Forelimb muscle (tissue), 1 donor: Measurements from ENCODE around the gene NFATC2IP. TPM values are rescaled to one million over a fixed set of nuclear protein-coding genes. Genes with fewer than 3 reads are reported as not detected.

Source experiments
- DNase-seq: peaks from one replicate; pipeline ENCODE4 v3.0.0-alpha.2; 2013; ENCODE audit warnings: low read depth
- polyA plus RNA-seq: library from polyadenylated mRNA; unstranded; fragments of 120-200 nt; gene quantifications from one replicate; pipeline ENCODE4 v1.2.1, GENCODE V29; 2013; ENCODE audit not compliant: insufficient read length

NFATC2IP gene
- polyA plus RNA-seq = 29.3 TPM

DNA sequence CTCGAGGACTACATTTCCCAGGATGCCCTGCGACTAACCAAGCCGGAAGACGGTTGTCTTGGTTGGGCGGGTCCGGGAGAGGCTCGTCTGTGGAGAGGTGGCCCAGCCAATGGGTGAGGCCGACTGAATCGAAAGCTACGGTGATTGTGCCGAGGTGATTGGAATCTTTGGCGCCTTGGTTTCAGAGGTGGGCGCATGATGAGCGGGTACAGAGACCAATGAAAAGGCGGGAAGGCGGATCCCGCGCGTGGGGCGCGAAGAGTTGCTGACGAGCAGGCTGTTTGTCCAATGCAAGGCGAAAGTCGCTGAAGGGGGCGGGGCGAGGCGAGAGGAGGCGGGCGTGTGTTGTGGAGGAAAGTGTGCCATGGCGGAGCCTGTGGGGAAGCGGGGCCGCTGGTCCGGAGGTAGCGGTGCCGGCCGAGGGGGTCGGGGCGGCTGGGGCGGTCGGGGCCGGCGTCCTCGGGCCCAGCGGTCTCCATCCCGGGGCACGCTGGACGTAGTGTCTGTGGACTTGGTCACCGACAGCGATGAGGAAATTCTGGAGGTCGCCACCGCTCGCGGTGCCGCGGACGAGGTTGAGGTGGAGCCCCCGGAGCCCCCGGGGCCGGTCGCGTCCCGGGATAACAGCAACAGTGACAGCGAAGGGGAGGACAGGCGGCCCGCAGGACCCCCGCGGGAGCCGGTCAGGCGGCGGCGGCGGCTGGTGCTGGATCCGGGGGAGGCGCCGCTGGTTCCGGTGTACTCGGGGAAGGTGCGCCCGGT, at the start of gene NFATC2IP:
Gene NFATC2IP (plus strand): TSS at position 290 of the 762 bp plus-strand sequence. CDS start 75 bp downstream, at position 365.
- peak; percentile 100 for DNase-seq

- DNase-seq = no peak
Observed at GRCh38 chr16:28901862-28902261, 48.9 kb upstream of the NFATC2IP start.

DNA sequence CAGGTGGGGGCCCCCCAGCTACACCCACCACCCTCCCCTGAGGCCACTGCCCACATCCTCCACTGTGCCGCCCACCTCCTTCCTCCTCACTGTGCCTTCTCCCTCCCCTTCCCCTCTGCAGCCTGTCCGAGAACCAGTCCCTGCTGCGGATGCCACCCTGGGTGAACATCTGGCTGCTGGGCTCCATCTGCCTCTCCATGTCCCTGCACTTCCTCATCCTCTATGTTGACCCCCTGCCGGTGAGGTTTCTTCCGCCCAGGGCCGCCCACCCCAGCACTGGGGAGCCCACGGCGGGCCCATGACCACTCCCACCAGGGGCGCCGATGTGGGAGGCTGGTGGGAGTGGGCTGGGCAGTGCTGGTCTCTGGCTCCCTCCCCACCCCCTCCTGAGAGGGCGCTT, 47.8 kb upstream of the NFATC2IP start:
- DNase-seq = no peak

- DNase-seq = no peak
Observed at GRCh38 chr16:28903344-28904042, 47.2 kb upstream of the NFATC2IP start.

GRCh38 chr16:28904363-28904762, 46.4 kb upstream of the NFATC2IP start:
- DNase-seq = no peak

DNA sequence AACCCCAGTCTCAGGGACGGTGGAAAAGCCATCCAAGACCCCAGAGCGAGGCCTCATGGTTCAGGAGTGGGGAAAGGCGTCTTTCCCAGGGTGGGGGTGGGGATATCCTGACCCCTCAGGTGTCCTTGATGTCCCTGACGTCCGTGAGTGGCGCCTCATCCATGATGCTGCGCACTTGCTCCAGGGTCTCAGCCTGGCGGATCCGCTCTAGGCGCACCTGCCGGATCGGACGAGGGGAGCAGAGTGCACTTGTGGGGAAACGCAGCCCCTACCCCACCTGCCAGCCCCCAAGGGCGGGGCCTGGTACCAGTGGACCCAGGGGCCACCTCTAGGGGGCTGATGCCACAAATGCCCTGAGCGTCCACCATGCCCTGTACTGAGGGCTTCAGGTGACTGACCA, 45.9 kb upstream of the NFATC2IP start:
- DNase-seq = no peak

DNA sequence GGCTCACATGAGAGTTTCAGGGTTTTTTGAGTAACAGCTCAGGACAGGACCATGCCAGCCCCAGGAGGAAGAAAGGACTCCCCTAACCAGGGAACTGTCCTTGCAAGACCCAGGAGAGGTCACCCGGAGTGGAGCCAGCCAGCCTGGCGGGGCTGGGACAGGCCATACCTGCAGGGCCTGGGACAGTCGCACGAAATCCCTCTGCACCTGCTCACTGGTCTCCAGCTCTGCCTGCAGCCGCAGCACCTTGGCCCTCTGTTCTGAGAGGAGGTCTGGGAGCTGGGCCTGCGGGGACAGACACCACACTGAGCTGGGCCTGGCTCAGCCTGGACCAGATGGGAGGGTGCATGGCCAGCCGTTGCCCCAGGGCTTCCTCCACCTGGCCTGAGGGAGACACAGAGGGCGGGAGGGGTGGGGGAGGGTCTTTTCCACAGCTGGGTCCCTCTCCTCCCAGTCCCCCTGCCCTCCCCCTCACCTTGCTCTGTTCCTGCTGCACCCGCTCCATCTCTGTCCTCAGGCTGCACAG, 45.4 kb upstream of the NFATC2IP start:
- DNase-seq = no peak

- DNase-seq = no peak
Observed at GRCh38 chr16:28905800-28906372, 44.9 kb upstream of the NFATC2IP start.

DNA sequence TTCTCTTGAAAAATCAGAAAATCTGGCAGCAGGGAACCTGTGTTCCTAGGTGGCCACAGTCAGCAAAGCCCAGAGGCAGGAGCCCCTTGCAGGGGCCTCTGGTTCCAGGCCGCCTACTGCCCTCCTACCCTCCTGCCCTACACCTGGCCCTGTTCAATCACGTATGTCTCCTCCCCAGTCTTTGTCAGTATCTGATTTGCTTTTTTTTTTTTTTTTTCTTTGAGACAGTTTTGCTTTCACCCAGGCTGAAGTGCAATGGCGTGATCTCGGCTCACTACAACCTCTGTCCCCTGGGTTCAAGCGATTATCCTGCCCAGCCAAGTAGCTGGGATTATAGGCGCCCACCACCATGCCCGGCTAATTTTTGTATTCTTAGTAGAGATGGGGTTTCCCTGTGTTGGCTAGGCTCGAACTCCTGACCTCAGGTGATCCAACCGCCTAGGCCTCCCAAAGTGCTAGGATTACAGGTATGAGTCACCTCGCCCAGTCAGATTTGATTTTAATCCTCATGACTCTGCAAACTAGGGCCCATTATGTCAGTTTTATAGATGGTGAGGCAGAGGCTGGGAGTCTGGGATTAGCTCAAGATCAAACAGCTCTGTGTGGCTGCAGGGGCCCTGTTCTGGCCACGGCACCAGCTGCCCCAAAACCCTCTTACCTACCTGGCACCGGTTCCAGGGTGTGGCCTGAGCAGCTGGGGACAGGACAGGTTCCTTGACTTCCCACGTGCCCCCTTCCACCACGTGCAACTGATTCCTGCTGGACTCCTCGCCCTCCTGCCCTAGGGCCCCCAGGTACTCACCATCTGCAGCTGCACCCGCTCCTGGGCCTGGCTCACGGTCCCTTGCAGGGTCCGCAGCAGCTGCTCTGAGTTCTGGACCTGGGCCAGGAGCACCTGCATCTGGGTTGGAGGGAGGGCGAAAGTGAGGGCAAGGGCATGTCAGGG, 40.4 kb upstream of the NFATC2IP start:
- no peak for DNase-seq

GRCh38 chr16:28912558-28912957, 38.2 kb upstream of the NFATC2IP start:
- DNase-seq = no peak

- DNase-seq = no peak
Observed at GRCh38 chr16:28913946-28914724, 36.6 kb upstream of the NFATC2IP start.

GRCh38 chr16:28915181-28915580, 35.6 kb upstream of the NFATC2IP start:
- DNase-seq = no peak

- no peak for DNase-seq
Observed at GRCh38 chr16:28917095-28917494, 33.6 kb upstream of the NFATC2IP start.

DNA sequence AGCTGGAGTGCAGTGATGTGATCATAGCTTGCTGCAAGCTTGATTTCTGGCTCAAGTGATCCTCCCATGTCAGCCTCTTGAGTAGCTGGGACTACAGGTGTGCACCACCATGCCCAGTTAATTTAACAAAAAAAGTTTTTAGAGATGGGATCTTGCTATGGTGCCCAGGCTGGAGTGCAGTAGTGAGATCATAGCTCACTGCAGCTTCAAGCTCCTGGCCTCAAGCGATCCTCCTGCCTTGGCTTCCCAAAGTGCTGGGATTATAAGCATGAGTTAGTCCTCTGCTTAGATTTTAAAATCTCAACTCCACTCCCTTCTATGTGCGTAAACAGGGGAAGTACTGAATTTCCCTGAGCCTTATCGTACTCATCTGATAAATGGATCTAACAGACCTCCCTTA, 32.0 kb upstream of the NFATC2IP start:
- no peak for DNase-seq

DNA sequence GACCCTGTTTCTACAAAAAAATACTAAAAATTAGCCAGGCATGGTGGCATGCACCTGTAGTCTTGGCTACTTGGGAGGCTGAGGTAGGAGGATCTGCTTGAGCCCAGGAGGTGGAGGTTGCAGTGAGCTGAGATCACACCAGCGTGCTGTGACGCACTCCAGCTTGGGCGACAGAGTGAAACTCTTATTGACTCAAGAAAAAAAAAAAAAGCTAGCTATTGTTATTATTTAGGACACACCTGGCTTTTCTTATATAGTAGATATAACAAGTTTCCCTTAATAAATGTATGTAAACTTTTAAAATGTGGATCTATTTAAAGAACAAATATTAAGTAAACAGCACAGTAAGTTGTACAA, 27.5 kb upstream of the NFATC2IP start:
- no peak for DNase-seq

DNA sequence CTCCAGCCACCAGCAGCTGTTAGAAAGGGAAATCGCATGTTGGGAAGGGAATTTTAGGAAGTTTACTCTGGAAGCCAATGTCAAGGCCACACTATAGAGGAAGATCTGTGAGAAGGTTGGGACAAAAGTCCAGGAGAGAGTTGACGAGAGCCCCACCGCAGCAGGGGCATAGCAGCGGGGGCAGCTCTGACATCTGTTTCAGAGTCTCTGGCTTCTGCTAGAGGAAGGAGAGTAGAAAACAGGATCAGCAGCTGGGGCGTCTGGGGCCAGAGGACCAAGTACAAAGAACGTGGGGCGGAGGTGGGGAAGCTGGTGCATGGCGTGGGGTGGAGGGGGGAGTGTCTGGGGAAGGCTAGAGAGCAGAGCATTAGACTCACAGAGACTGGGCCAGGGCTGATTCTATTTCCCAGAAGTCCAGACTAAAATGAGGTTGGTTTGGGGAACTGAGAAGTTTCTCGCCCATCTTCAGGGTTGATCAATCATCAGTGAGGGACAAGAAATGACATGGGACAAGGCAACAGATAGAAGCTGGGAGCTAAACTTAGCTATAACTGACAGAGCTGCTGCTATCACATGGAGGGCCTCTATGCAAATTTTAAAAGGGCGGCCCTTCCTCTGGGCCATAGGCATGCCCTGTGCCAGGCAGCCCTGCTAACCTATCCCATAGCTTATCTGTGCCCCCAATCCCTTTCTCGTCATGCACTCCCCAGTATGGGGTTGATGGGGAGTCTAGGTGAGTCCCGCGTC, 26.9 kb upstream of the NFATC2IP start:
- no peak for DNase-seq

DNA sequence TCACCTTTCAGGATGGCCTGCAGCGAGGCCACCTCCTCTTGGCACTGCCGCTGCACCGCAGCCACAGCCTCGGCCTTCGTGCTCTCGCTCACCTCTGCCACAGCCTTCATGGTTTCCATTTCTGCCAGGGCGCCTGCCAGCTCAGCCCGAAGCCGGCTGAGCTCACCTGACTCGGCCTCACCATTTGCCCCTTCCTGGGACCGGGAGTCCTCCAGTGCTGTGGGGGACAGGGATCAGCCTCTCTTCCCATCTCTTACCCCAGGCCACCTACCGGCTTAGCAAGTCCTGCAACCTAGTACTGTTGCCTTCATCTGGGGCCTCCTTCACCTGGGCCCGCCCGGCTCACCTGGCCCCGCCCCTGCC, 26.4 kb upstream of the NFATC2IP start:
- DNase-seq = no peak

DNA sequence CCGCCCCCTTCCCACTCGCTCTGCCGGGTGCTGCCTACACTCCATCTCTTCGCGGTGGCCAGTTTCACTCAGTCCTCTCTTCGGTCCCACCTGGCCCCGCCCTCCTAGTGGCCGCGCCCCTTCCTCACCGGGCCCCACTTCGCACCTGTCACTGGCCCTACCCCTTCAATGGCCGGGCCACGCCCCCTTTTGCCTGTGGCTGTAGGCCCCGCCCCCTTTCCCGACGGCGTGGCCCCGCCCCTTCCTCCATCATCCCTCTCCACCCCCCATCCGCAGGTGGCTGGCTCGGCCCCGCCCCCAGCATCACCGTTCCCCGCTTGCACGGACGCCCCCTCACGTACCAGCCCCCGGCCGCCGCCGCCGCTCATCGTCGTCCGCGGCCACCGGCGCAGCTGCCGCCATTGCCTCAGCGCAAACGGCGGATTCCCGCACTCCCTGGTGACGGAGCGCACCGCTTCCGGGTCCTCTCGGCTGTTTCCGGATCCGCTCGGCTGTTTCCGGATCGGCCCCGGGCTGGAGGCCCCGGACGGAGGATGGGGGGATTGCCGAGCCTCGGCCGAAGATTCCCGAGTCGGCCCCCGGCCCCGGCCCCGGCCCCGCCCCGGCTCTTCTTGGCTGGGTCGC, 25.9 kb upstream of the NFATC2IP start, which contains the start of gene RABEP2:
Gene RABEP2 (minus strand): TSS at position 477 of the 624 bp plus-strand sequence. CDS start 75 bp downstream, at position 402.
- peak; percentile 67 for DNase-seq
